HepG2 (cell line): ENCODE results near the gene HPGD. TPM values are rescaled to one million over a fixed set of nuclear protein-coding genes. Genes with fewer than 3 reads are reported as not detected.

Source experiments
- ATAC-seq: fragments of 200-7000 bp; cut with Tn5 transposase; 3 replicates; pipeline ENCODE4 v1.9.1; 2020; ENCODE audit warnings: mild to moderate bottlenecking, moderate library complexity
- BruUV-seq: library from RNA; stranded (reverse); fragments of 400-500 nt; replicated peaks from 2 replicates; lab custom pipeline; 2021; lab: Mats Ljungman, UMichigan
- CTCF ChIA-PET: fragments of 300-600 bp; formaldehyde crosslinking; extraction: SDS; loops from one replicate; lab custom pipeline; 2021; ENCODE audit warnings: low total read pairs, inconsistent platforms, low intra/inter-chr PET ratio; lab: Yijun Ruan, JAX
- POLR2A ChIA-PET: fragments of 350-600 bp; sonication (Branson Sonifier 250); formaldehyde crosslinking; loops from one replicate; lab custom pipeline; 2020; ENCODE audit warnings: antibody characterized with exemption, inconsistent platforms; lab: Yijun Ruan, JAX
- DNase-seq: peaks from one replicate; pipeline ENCODE4 v3.0.0-alpha.2; 2015; ENCODE audit warnings: low spot score
- FAIRE-seq: peaks from 3 replicates; lab custom pipeline; 2011; peaks lifted over from hg19 to GRCh38; lab: Jason Lieb, UNC
- H2AFZ ChIP-seq: one replicate; pipeline ENCODE4 v1.6.1; 2011; ENCODE audit warnings: low read length, inconsistent platforms
- H3K27ac ChIP-seq: fragments of 300-600 bp; 3 replicates; pipeline ENCODE4 v1.8.0; 2011; ENCODE audit warnings: mixed run types, mild to moderate bottlenecking, mixed read lengths, low read length, inconsistent platforms; ENCODE audit not compliant: insufficient read depth; ENCODE audit errors: extremely low read length
- H3K27me3 ChIP-seq, 2 experiments: fragments of 200-600 bp in 1 of 2; 2 replicates in 1 of 2; 3 replicates in 1 of 2; pipeline versions ENCODE4 v1.6.0 to v1.8.0; 2011; ENCODE audit warnings: low read length in 2 of 2, mild to moderate bottlenecking in 2 of 2, moderate library complexity in 2 of 2, inconsistent platforms in 1 of 2; ENCODE audit not compliant: insufficient read depth in 2 of 2, control insufficient read depth in 1 of 2
- H3K36me3 ChIP-seq, 2 experiments: fragments of 200-600 bp in 1 of 2; replicated peaks in 1 of 2; 2 replicates in 1 of 2; 3 replicates in 1 of 2; pipeline versions ENCODE4 v1.5.1 to v1.8.0; 2011; ENCODE audit warnings: low read length in 2 of 2, inconsistent platforms in 1 of 2; ENCODE audit not compliant: insufficient read depth in 2 of 2, control insufficient read depth in 1 of 2
- H3K4me1 ChIP-seq: 2 replicates; pipeline ENCODE4 v1.5.1; 2012; ENCODE audit warnings: low read length, inconsistent platforms; ENCODE audit not compliant: insufficient read depth
- H3K4me2 ChIP-seq: 2 replicates; pipeline ENCODE4 v1.6.0; 2011; ENCODE audit warnings: low read depth, low read length, inconsistent platforms
- H3K4me3 ChIP-seq, 3 experiments: fragments of 200-600 bp in 1 of 3; sonication (generic), shearing (Covaris generic) in 1 of 3; replicated peaks in 1 of 3; 2 replicates each; pipeline ENCODE4 v1.5.1; 2011 to 2016; ENCODE audit warnings: low read length in 3 of 3, inconsistent platforms in 2 of 3, low read depth in 2 of 3, mild to moderate bottlenecking in 2 of 3, control low read depth in 1 of 3, mixed read lengths in 1 of 3; ENCODE audit not compliant: insufficient read depth in 1 of 3
- H3K79me2 ChIP-seq: one replicate; pipeline ENCODE4 v1.6.1; 2011; ENCODE audit warnings: low read length, inconsistent platforms; ENCODE audit not compliant: insufficient read depth
- H3K9ac ChIP-seq: 2 replicates; pipeline ENCODE4 v1.6.0; 2011; ENCODE audit warnings: mild to moderate bottlenecking, low read depth, low read length, inconsistent platforms; ENCODE audit not compliant: insufficient read depth
- H3K9me3 ChIP-seq: 2 replicates; pipeline ENCODE4 v1.5.1; 2012; ENCODE audit warnings: mild to moderate bottlenecking, low read length
- H4K20me1 ChIP-seq: 2 replicates; pipeline ENCODE4 v1.6.0; 2011; ENCODE audit warnings: inconsistent platforms, mild to moderate bottlenecking, low read length, moderate library complexity; ENCODE audit not compliant: insufficient read depth
- ATF7-NPFF ChIP-seq: sonication (generic); formaldehyde crosslinking; IDR thresholded peaks from 2 replicates; pipeline ENCODE4 v1.8.1; 2023; ENCODE audit warnings: mild to moderate bottlenecking, low read depth, missing genetic modification reagents, moderate library complexity
- FOXO1 ChIP-seq: sonication (generic); formaldehyde crosslinking; IDR thresholded peaks from 2 replicates; pipeline ENCODE4 v1.4.0; 2020; ENCODE audit warnings: missing genetic modification reagents
- KAT7 ChIP-seq: IDR thresholded peaks from 2 replicates; pipeline ENCODE4 v1.6.1; 2018; ENCODE audit warnings: borderline replicate concordance, missing compliant biosample characterization
- KDM5B ChIP-seq: sonication (generic); formaldehyde crosslinking; IDR thresholded peaks from 2 replicates; pipeline ENCODE4 v1.4.0; 2020; ENCODE audit warnings: missing genetic modification reagents, mild to moderate bottlenecking, borderline replicate concordance
- PRMT3 ChIP-seq: sonication (generic); formaldehyde crosslinking; IDR thresholded peaks from 2 replicates; pipeline ENCODE4 v1.8.1; 2022; ENCODE audit warnings: low read depth, mild to moderate bottlenecking, moderate library complexity, missing genetic modification reagents, borderline replicate concordance
- SOX6 ChIP-seq, 2 experiments: fragments of 450-650 bp in 1 of 2; sonication (generic) in 1 of 2; formaldehyde crosslinking in 1 of 2; IDR thresholded peaks; 2 replicates each; pipeline versions ENCODE4 v1.4.0 to v1.6.1; 2017 to 2020; ENCODE audit warnings: antibody characterized with exemption in 1 of 2, mild to moderate bottlenecking in 1 of 2, missing genetic modification reagents in 1 of 2
- ZFP36L2 ChIP-seq: sonication (generic); formaldehyde crosslinking; IDR thresholded peaks from 2 replicates; pipeline ENCODE4 v1.4.0; 2020; ENCODE audit warnings: missing genetic modification reagents
- ZNF350 ChIP-seq: sonication (generic); formaldehyde crosslinking; IDR thresholded peaks from 2 replicates; pipeline ENCODE4 v1.4.0; 2020; ENCODE audit warnings: mild to moderate bottlenecking, low read depth, missing genetic modification reagents, borderline replicate concordance
- ZNF709 ChIP-seq: sonication (generic); formaldehyde crosslinking; IDR thresholded peaks from 2 replicates; pipeline ENCODE4 v1.5.0; 2020; ENCODE audit warnings: mild to moderate bottlenecking, missing genetic modification reagents
- WGBS: methylation state at CpG from one replicate; pipeline ENCODE4 v1.1.6; 2017; ENCODE audit warnings: low lambda C conversion rate; 5-methylcytosine and 5-hydroxymethylcytosine counted together
- in situ Hi-C: cut with HindIII; loops from 2 replicates; pipeline ENCODE4 v1.10.0; 2017; ENCODE audit warnings: low pct_unique_long_range_greater_than_20kb; ENCODE audit not compliant: extremely low pct_ligation_motif_present
- intact Hi-C: fragments of 100-400 bp; cut with micrococcal nuclease; formaldehyde crosslinking; loops from one replicate; pipeline ENCODE4 v1.10.0; 2022; ENCODE audit not compliant: unreplicated experiment
- polyA plus RNA-seq, 8 experiments: library from polyadenylated mRNA; depleted of rRNA in 3 of 8; stranded (reverse) in 7 of 8; unstranded in 1 of 8; fragments of >200 nt; fragmentation: Illumina TruSeq in 4 of 8; extraction: Trizol in 4 of 8; gene quantifications; 2 replicates each; pipeline versions ENCODE4 v1.2.1 to v1.2.3, GENCODE V29; 2011 to 2016; ENCODE audit warnings: low read depth in 4 of 8, missing spikeins in 1 of 8, mixed read lengths in 1 of 8; ENCODE audit not compliant: insufficient read depth in 1 of 8
- total RNA-seq, 5 experiments: library from RNA; depleted of rRNA; stranded (reverse); fragments of >200 nt; fragmentation: Illumina TruSeq; extraction: Trizol; gene quantifications; 2 replicates each; pipeline ENCODE4 v1.2.3, GENCODE V29; 2016; ENCODE audit warnings: low read depth in 1 of 5

Gene HPGD
- total and polyA plus RNA-seq, 2 of the 13 experiments (the other 11 are each of a cell fraction or from before 2014, with no cell fraction given), result 0.13 to 0.24 TPM

- TF ChIP-seq ZNF350 (CRISPR knock-in tag), result no peak
- no peak for TF ChIP-seq ZNF709 (CRISPR knock-in tag)
- TF ChIP-seq, all 625 proteins: peak for 0
These were observed 4.5 kb downstream of the HPGD start (continued) for GRCh38 chr4:174517502-174518445.

GRCh38 chr4:174516794-174517193, 5.5 kb downstream of the HPGD start:
- no peaks in the 10 kb centered on the region for H3K79me2 ChIP-seq
- no peak overlapping the region for H3K4me2 ChIP-seq
- FAIRE-seq (no peak), DNase-seq (no peak), ATAC-seq (no peak)
- intact Hi-C loops (no loop called here), in situ Hi-C loops (no loop called here)
- H3K4me3 ChIP-seq, result no peak overlapping the region
- H2AFZ ChIP-seq, result no peak overlapping the region
- POLR2A ChIA-PET, result no interaction called here
- no peaks in the 10 kb centered on the region for H3K36me3 ChIP-seq
- TF ChIP-seq PRMT3 (no peak), KDM5B (CRISPR knock-in tag) (no peak), ATF7-NPFF (CRISPR knock-in tag) (no peak), ZFP36L2 (CRISPR knock-in tag) (no peak), FOXO1 (CRISPR knock-in tag) (no peak), SOX6 (IDR thresholded peaks at IDR 0.05) (no peak), SOX6 (CRISPR knock-in tag; IDR thresholded peaks at IDR 0.05) (no peak), KAT7 (CRISPR knock-in tag) (no peak)
- H3K27me3 ChIP-seq, result peaks cover 0 to 10% of the 10 kb centered on the region in 2 experiments; a peak in 3 of 5 replicates
- 0% methylated on average over 1 of the region's 1 CpG for WGBS
- H4K20me1 ChIP-seq, result no peaks in the 10 kb centered on the region
- no peak overlapping the region for H3K9ac ChIP-seq
- CTCF ChIA-PET, result no interaction called here
- H3K9me3 ChIP-seq, result no peaks in the 10 kb centered on the region
- no peak overlapping the region for H3K27ac ChIP-seq
- H3K4me1 ChIP-seq, result 0 out of 2 replicates have a peak, but pooled peaks cover 4% of the 10 kb centered on the region
- no TSS peak for BruUV-seq
